Nucleus accumbens (tissue), 56 donors: Measurements from ENCODE around the gene FGD1.

ENCODE experiments used
- DNase-seq, 56 donors: peaks; one replicate each; lab custom pipeline; 2025; lab: John Stamatoyannopoulos, UW

Gene FGD1

GRCh38 chrX:54473993-54474859 lies 21.8 kb downstream of the FGD1 start:
- no peak for DNase-seq

- DNase-seq = no peak
Measured at GRCh38 chrX:54470054-54470760, 25.8 kb downstream of the FGD1 start.

- DNase-seq = no peak
Measured at GRCh38 chrX:54452920-54453319, 43.1 kb downstream of the FGD1 start.

GRCh38 chrX:54449929-54450328 lies 46.1 kb downstream of the FGD1 start:
- no peak for DNase-seq

GRCh38 chrX:54447461-54447860 lies 48.6 kb downstream of the FGD1 start:
- no peak for DNase-seq

GRCh38 chrX:54446084-54446483 lies 50.0 kb downstream of the FGD1 start:
- DNase-seq = no peak

GRCh38 chrX:54444752-54445151 lies 51.3 kb downstream of the FGD1 start:
- DNase-seq = no peak

- no peak for DNase-seq
Measured at GRCh38 chrX:54442790-54443189, 53.2 kb downstream of the FGD1 start.

- peak; percentile 11 to 87 (median 66) for DNase-seq
Measured at GRCh38 chrX:54439960-54440871, 55.8 kb downstream of the FGD1 start, which contains the start of gene TSR2. Gene TSR2 (plus strand): TSS chrX:54440404. CDS start chrX:54440422, 18 bp downstream.

GRCh38 chrX:54435121-54435520 lies 60.9 kb downstream of the FGD1 start:
- DNase-seq = no peak

GRCh38 chrX:54430519-54430918 lies 65.5 kb downstream of the FGD1 start:
- DNase-seq = no peak

GRCh38 chrX:54427837-54428424 lies 68.1 kb downstream of the FGD1 start:
- no peak for DNase-seq

GRCh38 chrX:54423161-54423888 lies 72.7 kb downstream of the FGD1 start:
- no peak for DNase-seq

- DNase-seq = no peak
Measured at GRCh38 chrX:54422168-54422567, 73.9 kb downstream of the FGD1 start.

- no peak for DNase-seq
Measured at GRCh38 chrX:54419559-54420302, 76.3 kb downstream of the FGD1 start.

GRCh38 chrX:54416965-54417364 lies 79.1 kb downstream of the FGD1 start:
- DNase-seq = no peak

GRCh38 chrX:54415534-54416350 lies 80.3 kb downstream of the FGD1 start:
- DNase-seq = no peak

GRCh38 chrX:54413753-54414152 lies 82.3 kb downstream of the FGD1 start:
- no peak for DNase-seq
